CD4-positive, CD25-positive, alpha-beta regulatory T cell (primary cell): ENCODE results near the gene FBXO11. TPM values are rescaled to one million over a fixed set of nuclear protein-coding genes. Genes with fewer than 3 reads are reported as not detected.

Experiments
- ATAC-seq, 2 donors: fragments of 150-1000 bp; cut with Tn5 transposase; one replicate each; pipeline ENCODE4 v1.10.0; 2021; ENCODE audit warnings: low read depth in 2 of 2, moderate number of reproducible peaks in 2 of 2, moderate library complexity in 1 of 2
- DNase-seq, 3 donors: peaks; one replicate each; pipeline versions ENCODE4 v3.0.0 to v3.0.0-alpha.2; 2012 to 2022; ENCODE audit warnings: mixed read lengths in 1 of 3
- H3K27ac ChIP-seq: one replicate; pipeline ENCODE4 v1.7.0; 2013; ENCODE audit warnings: mild to moderate bottlenecking, low read length; ENCODE audit not compliant: insufficient read depth, poor library complexity, severe bottlenecking
- H3K27me3 ChIP-seq: one replicate; pipeline ENCODE4 v1.7.0; 2013; ENCODE audit warnings: low read length; ENCODE audit not compliant: control insufficient read depth, insufficient read depth
- H3K36me3 ChIP-seq: one replicate; pipeline ENCODE4 v1.7.0; 2013; ENCODE audit warnings: mild to moderate bottlenecking, low read length, moderate library complexity; ENCODE audit not compliant: control insufficient read depth, insufficient read depth
- H3K4me1 ChIP-seq: 2 replicates; pipeline ENCODE4 v1.7.0; 2013; ENCODE audit warnings: mild to moderate bottlenecking, low read length; ENCODE audit not compliant: insufficient read depth, control insufficient read depth, poor library complexity, severe bottlenecking
- H3K4me3 ChIP-seq: one replicate; pipeline ENCODE4 v1.7.0; 2013; ENCODE audit warnings: low read depth, mild to moderate bottlenecking, low read length, moderate library complexity
- H3K9me3 ChIP-seq, 2 experiments: 1 replicate in 1 of 2; 2 replicates in 1 of 2; pipeline ENCODE4 v1.7.0; 2013; ENCODE audit warnings: low read length in 2 of 2, mild to moderate bottlenecking in 1 of 2, moderate library complexity in 1 of 2; ENCODE audit not compliant: control insufficient read depth in 2 of 2
- H3K27ac Mint-ChIP-seq, 3 donors: one replicate each; pipeline ENCODE4 v1.8.0; 2020 to 2022; ENCODE audit warnings: mild to moderate bottlenecking in 3 of 3, mixed read lengths in 3 of 3, moderate library complexity in 2 of 3
- H3K27me3 Mint-ChIP-seq: one replicate; pipeline ENCODE4 v1.8.0; 2022; ENCODE audit warnings: mild to moderate bottlenecking, mixed read lengths
- H3K36me3 Mint-ChIP-seq: one replicate; pipeline ENCODE4 v1.8.0; 2020; ENCODE audit warnings: mixed read lengths
- H3K4me1 Mint-ChIP-seq, 4 donors: one replicate each; pipeline ENCODE4 v1.8.0; 2020 to 2022; ENCODE audit warnings: mixed read lengths in 4 of 4, mild to moderate bottlenecking in 1 of 4
- H3K4me3 Mint-ChIP-seq, 4 donors: one replicate each; pipeline ENCODE4 v1.8.0; 2020 to 2022; ENCODE audit warnings: mild to moderate bottlenecking in 4 of 4, mixed read lengths in 4 of 4, moderate library complexity in 3 of 4
- H3K9me3 Mint-ChIP-seq, 7 donors: one replicate each; pipeline ENCODE4 v1.8.0; 2020 to 2022; ENCODE audit warnings: mixed read lengths in 7 of 7, mild to moderate bottlenecking in 3 of 7, moderate library complexity in 2 of 7
- polyA plus RNA-seq, 4 donors: library from polyadenylated mRNA; unstranded; fragments of 300-500 nt; fragmentation: Illumina TruSeq; gene quantifications; one replicate each; pipeline ENCODE4 v1.2.3, GENCODE V29; 2021
- total RNA-seq: library from RNA; stranded (reverse); gene quantifications from one replicate; pipeline ENCODE4 v1.2.3, GENCODE V29; 2022

FBXO11 gene
- total and polyA plus RNA-seq, 5 donors from 2014 or later: 5.0 to 124 (median 6.5) TPM

- Mint-ChIP-seq H3K4me3 (no peak overlapping the region), H3K27me3 (peaks cover 8% of the 10 kb centered on the region), H3K9me3 (no peaks in the 10 kb centered on the region), H3K36me3 (no peaks in the 10 kb centered on the region), H3K27ac (no peak overlapping the region), H3K4me1 (peaks cover 0 to 4% (median 1%) of the 10 kb centered on the region in 4 donors)
- no peak for DNase-seq
- Histone ChIP-seq H3K9me3 (no peaks in the 10 kb centered on the region), H3K4me3 (no peak overlapping the region), H3K27ac (no peak overlapping the region), H3K36me3 (no peaks in the 10 kb centered on the region), H3K4me1 (peaks cover 5% of the 10 kb centered on the region), H3K27me3 (no peaks in the 10 kb centered on the region)
- no peak for ATAC-seq
Observed at GRCh38 chr2:47778698-47779425, 127.4 kb downstream of the FBXO11 start.

- no peaks in the 10 kb centered on the region for H3K9me3 Mint-ChIP-seq
- H3K4me3 Mint-ChIP-seq: no peak overlapping the region
- H3K4me3 ChIP-seq: no peak overlapping the region
- H3K4me1 ChIP-seq: peaks cover 3% of the 10 kb centered on the region
- no peak overlapping the region for H3K27ac Mint-ChIP-seq
- no peaks in the 10 kb centered on the region for H3K36me3 ChIP-seq
- no peaks in the 10 kb centered on the region for H3K27me3 ChIP-seq
- no peaks in the 10 kb centered on the region for H3K36me3 Mint-ChIP-seq
- no peak overlapping the region for H3K27ac ChIP-seq
- DNase-seq: no peak
- peaks cover 0 to 2% (median 0%) of the 10 kb centered on the region in 4 donors for H3K4me1 Mint-ChIP-seq
- no peak for ATAC-seq
- peaks cover 8% of the 10 kb centered on the region for H3K27me3 Mint-ChIP-seq
- no peaks in the 10 kb centered on the region for H3K9me3 ChIP-seq
Observed at GRCh38 chr2:47777277-47777937, 128.9 kb downstream of the FBXO11 start.

- peaks cover 8% of the 10 kb centered on the region for H3K27me3 Mint-ChIP-seq
- DNase-seq (no peak), ATAC-seq (no peak)
- H3K9me3 Mint-ChIP-seq: no peaks in the 10 kb centered on the region
- H3K4me3 ChIP-seq: no peak overlapping the region
- no peaks in the 10 kb centered on the region for H3K36me3 ChIP-seq
- H3K4me1 ChIP-seq: no peaks in the 10 kb centered on the region
- H3K27ac Mint-ChIP-seq: no peak overlapping the region
- no peaks in the 10 kb centered on the region for H3K27me3 ChIP-seq
- no peak overlapping the region for H3K27ac ChIP-seq
- no peaks in the 10 kb centered on the region for H3K36me3 Mint-ChIP-seq
- no peaks in the 10 kb centered on the region for H3K4me1 Mint-ChIP-seq
- H3K9me3 ChIP-seq: no peaks in the 10 kb centered on the region
- H3K4me3 Mint-ChIP-seq: no peak overlapping the region
Observed at GRCh38 chr2:47774567-47774966, 131.7 kb downstream of the FBXO11 start.

GRCh38 chr2:47772343-47772742 lies 134.0 kb downstream of the FBXO11 start:
- H3K27me3 Mint-ChIP-seq: peaks cover 8% of the 10 kb centered on the region
- no peaks in the 10 kb centered on the region for H3K9me3 ChIP-seq
- no peaks in the 10 kb centered on the region for H3K9me3 Mint-ChIP-seq
- DNase-seq (no peak), ATAC-seq (no peak)
- no peak overlapping the region for H3K4me3 Mint-ChIP-seq
- H3K4me1 ChIP-seq: no peaks in the 10 kb centered on the region
- no peaks in the 10 kb centered on the region for H3K36me3 Mint-ChIP-seq
- no peaks in the 10 kb centered on the region for H3K36me3 ChIP-seq
- H3K4me1 Mint-ChIP-seq: peaks cover 0 to 10% (median 5%) of the 10 kb centered on the region in 4 donors
- H3K27ac Mint-ChIP-seq: no peak overlapping the region
- no peaks in the 10 kb centered on the region for H3K27me3 ChIP-seq
- no peak overlapping the region for H3K4me3 ChIP-seq
- no peak overlapping the region for H3K27ac ChIP-seq

GRCh38 chr2:47771211-47771610 lies 135.1 kb downstream of the FBXO11 start:
- Mint-ChIP-seq H3K9me3 (no peaks in the 10 kb centered on the region), H3K36me3 (no peaks in the 10 kb centered on the region), H3K27ac (no peak overlapping the region), H3K4me1 (peaks cover 0 to 10% (median 5%) of the 10 kb centered on the region in 4 donors), H3K27me3 (peaks cover 8% of the 10 kb centered on the region), H3K4me3 (no peak overlapping the region)
- Histone ChIP-seq H3K4me1 (no peaks in the 10 kb centered on the region), H3K27ac (no peak overlapping the region), H3K36me3 (no peaks in the 10 kb centered on the region), H3K4me3 (no peak overlapping the region), H3K27me3 (no peaks in the 10 kb centered on the region), H3K9me3 (no peaks in the 10 kb centered on the region)
- peak in 1 of 3 donors; percentile 18 for DNase-seq
- no peak for ATAC-seq

GRCh38 chr2:47769318-47769717 lies 137.0 kb downstream of the FBXO11 start:
- DNase-seq (no peak), ATAC-seq (no peak)
- H3K27me3 Mint-ChIP-seq: peaks cover 3% of the 10 kb centered on the region
- no peaks in the 10 kb centered on the region for H3K9me3 ChIP-seq
- no peak overlapping the region for H3K27ac ChIP-seq
- no peaks in the 10 kb centered on the region for H3K36me3 ChIP-seq
- H3K4me1 Mint-ChIP-seq: peaks cover 0 to 10% (median 5%) of the 10 kb centered on the region in 4 donors
- H3K4me3 Mint-ChIP-seq: no peak overlapping the region
- H3K9me3 Mint-ChIP-seq: no peaks in the 10 kb centered on the region
- H3K4me3 ChIP-seq: no peak overlapping the region
- no peaks in the 10 kb centered on the region for H3K4me1 ChIP-seq
- H3K27me3 ChIP-seq: no peaks in the 10 kb centered on the region
- no peak overlapping the region for H3K27ac Mint-ChIP-seq
- no peaks in the 10 kb centered on the region for H3K36me3 Mint-ChIP-seq

GRCh38 chr2:47767880-47768609 lies 138.3 kb downstream of the FBXO11 start:
- ATAC-seq (peak; percentile 78 to 83), DNase-seq (peak; percentile 55 to 63 (median 56))
- H3K9me3 ChIP-seq: no peaks in the 10 kb centered on the region
- no peaks in the 10 kb centered on the region for H3K36me3 ChIP-seq
- Mint-ChIP-seq H3K27ac (peak overlapping the region in 1 of 3 donors; percentile 51), H3K36me3 (no peaks in the 10 kb centered on the region), H3K4me1 (peaks cover 0 to 10% (median 5%) of the 10 kb centered on the region in 4 donors), H3K27me3 (peaks cover 7% of the 10 kb centered on the region), H3K4me3 (peak overlapping the region in 1 of 4 donors; percentile 56), H3K9me3 (no peaks in the 10 kb centered on the region)
- no peak overlapping the region for H3K27ac ChIP-seq
- no peaks in the 10 kb centered on the region for H3K4me1 ChIP-seq
- no peaks in the 10 kb centered on the region for H3K27me3 ChIP-seq
- H3K4me3 ChIP-seq: no peak overlapping the region
